ENCODE measurements around the gene PPP1R12A. TPM values are rescaled to one million over a fixed set of nuclear protein-coding genes. Genes with fewer than 3 reads are reported as not detected.

Gene PPP1R12A
- polyA plus RNA-seq, 3 donors = 26.2 to 57.2 (median 33.1) TPM

DNA sequence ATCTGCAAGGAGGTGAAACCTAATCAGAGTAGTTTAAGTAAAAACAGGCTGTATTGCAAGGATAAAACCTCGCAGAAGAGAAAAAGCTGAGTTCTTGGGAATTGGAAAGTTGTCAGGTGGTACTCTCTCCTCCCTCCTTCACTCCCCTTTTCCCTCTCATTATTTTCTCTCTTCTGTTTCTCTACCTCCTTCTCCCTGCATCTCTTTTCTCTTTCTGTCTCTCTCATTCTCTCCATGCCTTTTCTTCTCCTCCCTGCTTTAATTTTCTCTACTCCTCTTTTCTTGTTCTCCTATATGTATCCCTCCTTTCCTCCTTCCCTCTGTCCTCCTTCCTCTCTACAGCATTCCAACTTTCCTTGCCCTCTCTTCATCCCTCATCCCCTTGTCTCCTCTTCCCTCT is 14.2 kb upstream of the PPP1R12A start:
- TF ChIP-seq, protein P1, sequence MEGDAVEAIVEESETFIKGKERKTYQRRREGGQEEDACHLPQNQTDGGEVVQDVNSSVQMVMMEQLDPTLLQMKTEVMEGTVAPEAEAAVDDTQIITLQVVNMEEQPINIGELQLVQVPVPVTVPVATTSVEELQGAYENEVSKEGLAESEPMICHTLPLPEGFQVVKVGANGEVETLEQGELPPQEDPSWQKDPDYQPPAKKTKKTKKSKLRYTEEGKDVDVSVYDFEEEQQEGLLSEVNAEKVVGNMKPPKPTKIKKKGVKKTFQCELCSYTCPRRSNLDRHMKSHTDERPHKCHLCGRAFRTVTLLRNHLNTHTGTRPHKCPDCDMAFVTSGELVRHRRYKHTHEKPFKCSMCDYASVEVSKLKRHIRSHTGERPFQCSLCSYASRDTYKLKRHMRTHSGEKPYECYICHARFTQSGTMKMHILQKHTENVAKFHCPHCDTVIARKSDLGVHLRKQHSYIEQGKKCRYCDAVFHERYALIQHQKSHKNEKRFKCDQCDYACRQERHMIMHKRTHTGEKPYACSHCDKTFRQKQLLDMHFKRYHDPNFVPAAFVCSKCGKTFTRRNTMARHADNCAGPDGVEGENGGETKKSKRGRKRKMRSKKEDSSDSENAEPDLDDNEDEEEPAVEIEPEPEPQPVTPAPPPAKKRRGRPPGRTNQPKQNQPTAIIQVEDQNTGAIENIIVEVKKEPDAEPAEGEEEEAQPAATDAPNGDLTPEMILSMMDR (IDR thresholded peaks at IDR 0.05) = no peak
- H3K4me1 Mint-ChIP-seq = no peaks in the 10 kb centered on the region
- no peak for DNase-seq
- no peaks in the 10 kb centered on the region for H3K4me1 ChIP-seq (ENCODE audit: control insufficient read depth in 1 of 2, insufficient read depth in 2 of 2, low read length in 2 of 2)
- no peaks in the 10 kb centered on the region for H3K79me2 ChIP-seq (ENCODE audit: insufficient read depth, low read length)
- no peak overlapping the region for H3K4me3 Mint-ChIP-seq
- no peaks in the 10 kb centered on the region for H4K20me1 ChIP-seq (ENCODE audit: insufficient read depth, low read length)
- peaks cover 1 to 8% (median 6%) of the 10 kb centered on the region in 3 donors for H3K27me3 Mint-ChIP-seq (ENCODE audit: low read depth in 3 of 3)
- H3K4me3 ChIP-seq (replicated peaks in 1 of 3; ENCODE audit: low read depth in 2 of 3, low read length in 3 of 3) = no peak overlapping the region
- no peak overlapping the region for H3K4me2 ChIP-seq (replicated peaks; ENCODE audit: extremely low read depth, low read length, poor library complexity, severe bottlenecking)
- WGBS (ENCODE audit: insufficient coverage) = no CpG with 5 or more reads among the region's 1 CpG
- H3K27ac Mint-ChIP-seq = no peak overlapping the region
- no peaks in the 10 kb centered on the region for H3K36me3 ChIP-seq (replicated peaks in 1 of 2; ENCODE audit: control insufficient read depth in 1 of 2, insufficient read depth in 2 of 2, low read length in 2 of 2)
- peaks cover 0 to 4% (median 1%) of the 10 kb centered on the region in 7 donors for H3K9me3 Mint-ChIP-seq
- no peaks in the 10 kb centered on the region for H3K36me3 Mint-ChIP-seq
- H3K9ac ChIP-seq (ENCODE audit: insufficient read depth, low read length, poor library complexity, severe bottlenecking) = no peak overlapping the region
- no peak overlapping the region for H2AFZ ChIP-seq (ENCODE audit: insufficient read depth, low read depth, low read length, poor library complexity, severe bottlenecking)
- H3K27me3 ChIP-seq (ENCODE audit: control insufficient read depth in 2 of 2, insufficient read depth in 2 of 2, low read length in 2 of 2) = no peaks in the 10 kb centered on the region
- intact Hi-C loops (cut with micrococcal nuclease) = no loop called here
- no peaks in the 10 kb centered on the region for H3K9me3 ChIP-seq (replicated peaks in 1 of 2; ENCODE audit: control insufficient read depth in 1 of 2, insufficient read depth in 1 of 2, low read length in 2 of 2)
- no peak overlapping the region for H3K27ac ChIP-seq (ENCODE audit: low read depth in 1 of 2, low read length in 2 of 2)

DNA sequence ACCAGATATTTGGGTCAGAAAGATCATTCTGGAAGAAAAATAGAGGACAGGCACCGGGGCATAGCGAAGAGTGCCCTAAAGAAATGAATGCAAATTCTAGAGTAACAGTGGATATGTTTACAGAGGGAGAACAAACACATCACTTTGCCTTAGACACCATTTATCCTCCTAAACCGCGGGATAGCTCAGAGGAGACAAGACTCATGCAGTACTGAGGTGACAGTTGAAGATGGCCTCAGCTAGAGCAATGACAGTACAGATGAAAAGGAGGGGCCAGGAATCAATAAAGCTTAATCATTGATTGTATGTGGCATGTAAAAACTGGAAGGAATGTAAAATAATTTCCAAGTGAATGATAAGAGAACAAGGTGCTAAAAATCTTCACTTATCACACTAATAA is 10.5 kb upstream of the PPP1R12A start:
- Mint-ChIP-seq H3K27ac (no peak overlapping the region), H3K9me3 (peaks cover 0 to 2% (median 0%) of the 10 kb centered on the region in 7 donors), H3K36me3 (no peaks in the 10 kb centered on the region), H3K4me1 (no peaks in the 10 kb centered on the region), H3K27me3 (ENCODE audit: low read depth in 3 of 3) (peaks cover 0 to 9% (median 6%) of the 10 kb centered on the region in 3 donors), H3K4me3 (no peak overlapping the region)
- Histone ChIP-seq H3K27me3 (ENCODE audit: control insufficient read depth in 2 of 2, insufficient read depth in 2 of 2, low read length in 2 of 2) (no peaks in the 10 kb centered on the region), H4K20me1 (ENCODE audit: insufficient read depth, low read length) (no peaks in the 10 kb centered on the region), H3K4me3 (replicated peaks in 1 of 3; ENCODE audit: low read depth in 2 of 3, low read length in 3 of 3) (no peak overlapping the region), H2AFZ (ENCODE audit: insufficient read depth, low read depth, low read length, poor library complexity, severe bottlenecking) (no peak overlapping the region), H3K27ac (ENCODE audit: low read depth in 1 of 2, low read length in 2 of 2) (no peak overlapping the region), H3K4me2 (replicated peaks; ENCODE audit: extremely low read depth, low read length, poor library complexity, severe bottlenecking) (no peak overlapping the region), H3K9me3 (replicated peaks in 1 of 2; ENCODE audit: control insufficient read depth in 1 of 2, insufficient read depth in 1 of 2, low read length in 2 of 2) (no peaks in the 10 kb centered on the region), H3K4me1 (ENCODE audit: control insufficient read depth in 1 of 2, insufficient read depth in 2 of 2, low read length in 2 of 2) (no peaks in the 10 kb centered on the region), H3K36me3 (replicated peaks in 1 of 2; ENCODE audit: control insufficient read depth in 1 of 2, insufficient read depth in 2 of 2, low read length in 2 of 2) (no peaks in the 10 kb centered on the region), H3K79me2 (ENCODE audit: insufficient read depth, low read length) (no peaks in the 10 kb centered on the region), H3K9ac (ENCODE audit: insufficient read depth, low read length, poor library complexity, severe bottlenecking) (no peak overlapping the region)
- no peak for DNase-seq
- no CpG with 5 or more reads among the region's 4 CpGs for WGBS (ENCODE audit: insufficient coverage)
- intact Hi-C loops (cut with micrococcal nuclease) = no loop called here
- TF ChIP-seq, protein P1 (IDR thresholded peaks at IDR 0.05) = no peak

Measured in CD14-positive monocyte (primary cell).